ENCODE results near the gene CES3.
"Not testable (repeated sequence)": the region's sequence is repeated elsewhere in the genome, so short reads cannot be mapped to it uniquely, and the experiment has no call there.

Gene CES3

GRCh38 chr16:66945939-66946338 lies 15.1 kb upstream of the CES3 start:
- no peak for DNase-seq (ENCODE audit: low read depth in 2 of 2)

- DNase-seq (ENCODE audit: low read depth in 2 of 2) = no peak
These were observed 14.5 kb upstream of the CES3 start for GRCh38 chr16:66946541-66946940.

GRCh38 chr16:66946974-66947301 lies 14.1 kb upstream of the CES3 start:
- no peak for DNase-seq (ENCODE audit: low read depth in 2 of 2)

- peak; percentile 55 to 60 for DNase-seq (ENCODE audit: low read depth in 2 of 2)
These were observed 13.6 kb upstream of the CES3 start for GRCh38 chr16:66947302-66948065.

- DNase-seq (ENCODE audit: low read depth in 2 of 2) = no peak
These were observed 12.8 kb upstream of the CES3 start for GRCh38 chr16:66948134-66948836.

GRCh38 chr16:66948837-66949225 lies 12.2 kb upstream of the CES3 start:
- DNase-seq (ENCODE audit: low read depth in 2 of 2) = no peak

GRCh38 chr16:66949472-66949871 lies 11.6 kb upstream of the CES3 start:
- DNase-seq (ENCODE audit: low read depth in 2 of 2) = no peak

GRCh38 chr16:66950437-66950836 lies 10.6 kb upstream of the CES3 start:
- no peak for DNase-seq (ENCODE audit: low read depth in 2 of 2)

GRCh38 chr16:66950971-66951790 lies 9.9 kb upstream of the CES3 start:
- no peak for DNase-seq (ENCODE audit: low read depth in 2 of 2)

GRCh38 chr16:66952430-66953110 lies 8.5 kb upstream of the CES3 start:
- DNase-seq (ENCODE audit: low read depth in 2 of 2) = no peak

GRCh38 chr16:66953462-66954096 lies 7.5 kb upstream of the CES3 start:
- no peak for DNase-seq (ENCODE audit: low read depth in 2 of 2)

- DNase-seq (ENCODE audit: low read depth in 2 of 2) = peak; percentile 42 to 49
These were observed 6.9 kb upstream of the CES3 start for GRCh38 chr16:66954097-66954659.

- not testable (repeated sequence) for DNase-seq (ENCODE audit: low read depth in 2 of 2)
These were observed 5.5 kb upstream of the CES3 start for GRCh38 chr16:66955363-66956153.

GRCh38 chr16:66956154-66956457 lies 5.0 kb upstream of the CES3 start:
- DNase-seq (ENCODE audit: low read depth in 2 of 2) = not testable (repeated sequence)

- DNase-seq (ENCODE audit: low read depth in 2 of 2) = no peak
These were observed 2.0 kb upstream of the CES3 start for GRCh38 chr16:66958857-66959703.

- DNase-seq (ENCODE audit: low read depth in 2 of 2) = no peak
These were observed 1.3 kb upstream of the CES3 start for GRCh38 chr16:66959704-66960161.

- no peak for DNase-seq (ENCODE audit: low read depth in 2 of 2)
These were observed 796 bp upstream of the CES3 start for GRCh38 chr16:66960270-66960669.

- no peak for DNase-seq (ENCODE audit: low read depth in 2 of 2)
These were observed 848 bp downstream of the CES3 start for GRCh38 chr16:66961914-66962313.

- DNase-seq (ENCODE audit: low read depth in 2 of 2) = no peak
These were observed 3.0 kb downstream of the CES3 start for GRCh38 chr16:66964049-66964448.

GRCh38 chr16:66968847-66969246 lies 7.8 kb downstream of the CES3 start:
- no peak for DNase-seq (ENCODE audit: low read depth in 2 of 2)
